ENCODE data around the gene GP1BA. TPM values are rescaled to one million over a fixed set of nuclear protein-coding genes. Genes with fewer than 3 reads are reported as not detected.

Gene GP1BA
- total and polyA plus RNA-seq, 10 of the 15 experiments (the other 5 are each of a cell fraction or from before 2014, with no cell fraction given): 0.04 to 0.67 (median 0.28) TPM; not detected in 1

DNA sequence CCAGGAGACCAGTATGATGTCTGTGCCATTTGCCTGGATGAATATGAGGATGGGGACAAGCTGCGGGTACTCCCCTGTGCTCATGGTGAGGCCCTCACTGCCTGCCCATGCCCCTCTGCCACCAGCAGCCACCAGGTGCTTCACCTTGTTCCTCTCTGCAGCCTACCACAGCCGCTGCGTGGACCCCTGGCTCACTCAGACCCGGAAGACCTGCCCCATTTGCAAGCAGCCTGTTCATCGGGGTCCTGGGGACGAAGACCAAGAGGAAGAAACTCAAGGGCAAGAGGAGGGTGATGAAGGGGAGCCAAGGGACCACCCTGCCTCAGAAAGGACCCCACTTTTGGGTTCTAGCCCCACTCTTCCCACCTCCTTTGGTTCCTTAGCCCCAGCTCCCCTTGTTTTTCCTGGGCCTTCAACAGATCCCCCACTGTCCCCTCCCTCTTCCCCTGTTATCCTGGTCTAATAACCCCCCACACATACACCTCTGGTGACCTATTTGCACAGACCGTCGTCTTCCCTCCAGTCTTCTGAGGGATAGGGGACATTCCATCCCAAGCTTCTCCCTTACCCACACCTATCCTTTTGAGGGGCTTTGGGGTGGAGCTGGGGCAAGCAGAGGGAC lies 12.6 kb downstream of the GP1BA start (continued):
- TF ChIP-seq, protein P1, sequence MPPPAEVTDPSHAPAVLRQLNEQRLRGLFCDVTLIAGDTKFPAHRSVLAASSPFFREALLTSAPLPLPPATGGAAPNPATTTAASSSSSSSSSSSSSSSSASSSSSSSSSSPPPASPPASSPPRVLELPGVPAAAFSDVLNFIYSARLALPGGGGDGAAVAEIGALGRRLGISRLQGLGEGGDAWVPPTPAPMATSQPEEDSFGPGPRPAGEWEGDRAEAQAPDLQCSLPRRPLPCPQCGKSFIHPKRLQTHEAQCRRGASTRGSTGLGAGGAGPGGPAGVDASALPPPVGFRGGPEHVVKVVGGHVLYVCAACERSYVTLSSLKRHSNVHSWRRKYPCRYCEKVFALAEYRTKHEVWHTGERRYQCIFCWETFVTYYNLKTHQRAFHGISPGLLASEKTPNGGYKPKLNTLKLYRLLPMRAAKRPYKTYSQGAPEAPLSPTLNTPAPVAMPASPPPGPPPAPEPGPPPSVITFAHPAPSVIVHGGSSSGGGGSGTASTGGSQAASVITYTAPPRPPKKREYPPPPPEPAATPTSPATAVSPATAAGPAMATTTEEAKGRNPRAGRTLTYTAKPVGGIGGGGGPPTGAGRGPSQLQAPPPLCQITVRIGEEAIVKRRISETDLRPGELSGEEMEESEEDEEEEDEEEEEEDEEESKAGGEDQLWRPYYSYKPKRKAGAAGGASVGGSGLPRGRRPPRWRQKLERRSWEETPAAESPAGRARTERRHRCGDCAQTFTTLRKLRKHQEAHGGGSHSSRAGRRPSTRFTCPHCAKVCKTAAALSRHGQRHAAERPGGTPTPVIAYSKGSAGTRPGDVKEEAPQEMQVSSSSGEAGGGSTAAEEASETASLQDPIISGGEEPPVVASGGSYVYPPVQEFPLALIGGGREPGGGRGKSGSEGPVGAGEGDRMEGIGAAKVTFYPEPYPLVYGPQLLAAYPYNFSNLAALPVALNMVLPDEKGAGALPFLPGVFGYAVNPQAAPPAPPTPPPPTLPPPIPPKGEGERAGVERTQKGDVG (CRISPR knock-in tag; IDR thresholded peaks at IDR 0.05): no peak
- TF ChIP-seq, protein P2, sequence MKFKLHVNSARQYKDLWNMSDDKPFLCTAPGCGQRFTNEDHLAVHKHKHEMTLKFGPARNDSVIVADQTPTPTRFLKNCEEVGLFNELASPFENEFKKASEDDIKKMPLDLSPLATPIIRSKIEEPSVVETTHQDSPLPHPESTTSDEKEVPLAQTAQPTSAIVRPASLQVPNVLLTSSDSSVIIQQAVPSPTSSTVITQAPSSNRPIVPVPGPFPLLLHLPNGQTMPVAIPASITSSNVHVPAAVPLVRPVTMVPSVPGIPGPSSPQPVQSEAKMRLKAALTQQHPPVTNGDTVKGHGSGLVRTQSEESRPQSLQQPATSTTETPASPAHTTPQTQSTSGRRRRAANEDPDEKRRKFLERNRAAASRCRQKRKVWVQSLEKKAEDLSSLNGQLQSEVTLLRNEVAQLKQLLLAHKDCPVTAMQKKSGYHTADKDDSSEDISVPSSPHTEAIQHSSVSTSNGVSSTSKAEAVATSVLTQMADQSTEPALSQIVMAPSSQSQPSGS (IDR thresholded peaks at IDR 0.05; ENCODE audit: low read length): no peak
- TF ChIP-seq EED (IDR thresholded peaks at IDR 0.05; ENCODE audit: low read depth) (no peak), CHD2 (IDR thresholded peaks at IDR 0.05; ENCODE audit: borderline replicate concordance, low read depth, low read length) (0 out of 2 replicates have a peak, but pooled peaks have one; percentile 45), ZNF622 (IDR thresholded peaks at IDR 0.05) (no peak), HDGF (IDR thresholded peaks at IDR 0.05) (no peak), RCOR1 (conservative IDR thresholded peaks at IDR 0.05; ENCODE audit: low read depth, low read length) (0 out of 2 replicates have a peak, but pooled peaks have one; percentile 34), NFYA (IDR thresholded peaks at IDR 0.05; ENCODE audit: borderline replicate concordance, low read depth, low read length) (no peak), TBL1XR1 (IDR thresholded peaks at IDR 0.05; ENCODE audit: low read depth, low read length) (peak; percentile 30; the same call in 1 of the 2 replicates), RBBP5 (conservative IDR thresholded peaks at IDR 0.05) (no peak), ZZZ3 (IDR thresholded peaks at IDR 0.05; ENCODE audit: control insufficient read depth, insufficient read length, low read depth) (no peak), ZNF24 (IDR thresholded peaks at IDR 0.05) (no peak)
- TF ChIP-seq, protein P3, sequence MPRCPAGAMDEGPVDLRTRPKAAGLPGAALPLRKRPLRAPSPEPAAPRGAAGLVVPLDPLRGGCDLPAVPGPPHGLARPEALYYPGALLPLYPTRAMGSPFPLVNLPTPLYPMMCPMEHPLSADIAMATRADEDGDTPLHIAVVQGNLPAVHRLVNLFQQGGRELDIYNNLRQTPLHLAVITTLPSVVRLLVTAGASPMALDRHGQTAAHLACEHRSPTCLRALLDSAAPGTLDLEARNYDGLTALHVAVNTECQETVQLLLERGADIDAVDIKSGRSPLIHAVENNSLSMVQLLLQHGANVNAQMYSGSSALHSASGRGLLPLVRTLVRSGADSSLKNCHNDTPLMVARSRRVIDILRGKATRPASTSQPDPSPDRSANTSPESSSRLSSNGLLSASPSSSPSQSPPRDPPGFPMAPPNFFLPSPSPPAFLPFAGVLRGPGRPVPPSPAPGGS (IDR thresholded peaks at IDR 0.05; ENCODE audit: borderline replicate concordance, insufficient read depth, low read depth, low read length, poor library complexity, severe bottlenecking): peak; percentile 93
- TF ChIP-seq, protein P4, sequence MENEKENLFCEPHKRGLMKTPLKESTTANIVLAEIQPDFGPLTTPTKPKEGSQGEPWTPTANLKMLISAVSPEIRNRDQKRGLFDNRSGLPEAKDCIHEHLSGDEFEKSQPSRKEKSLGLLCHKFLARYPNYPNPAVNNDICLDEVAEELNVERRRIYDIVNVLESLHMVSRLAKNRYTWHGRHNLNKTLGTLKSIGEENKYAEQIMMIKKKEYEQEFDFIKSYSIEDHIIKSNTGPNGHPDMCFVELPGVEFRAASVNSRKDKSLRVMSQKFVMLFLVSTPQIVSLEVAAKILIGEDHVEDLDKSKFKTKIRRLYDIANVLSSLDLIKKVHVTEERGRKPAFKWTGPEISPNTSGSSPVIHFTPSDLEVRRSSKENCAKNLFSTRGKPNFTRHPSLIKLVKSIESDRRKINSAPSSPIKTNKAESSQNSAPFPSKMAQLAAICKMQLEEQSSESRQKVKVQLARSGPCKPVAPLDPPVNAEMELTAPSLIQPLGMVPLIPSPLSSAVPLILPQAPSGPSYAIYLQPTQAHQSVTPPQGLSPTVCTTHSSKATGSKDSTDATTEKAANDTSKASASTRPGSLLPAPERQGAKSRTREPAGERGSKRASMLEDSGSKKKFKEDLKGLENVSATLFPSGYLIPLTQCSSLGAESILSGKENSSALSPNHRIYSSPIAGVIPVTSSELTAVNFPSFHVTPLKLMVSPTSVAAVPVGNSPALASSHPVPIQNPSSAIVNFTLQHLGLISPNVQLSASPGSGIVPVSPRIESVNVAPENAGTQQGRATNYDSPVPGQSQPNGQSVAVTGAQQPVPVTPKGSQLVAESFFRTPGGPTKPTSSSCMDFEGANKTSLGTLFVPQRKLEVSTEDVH (IDR thresholded peaks at IDR 0.05; ENCODE audit: low read depth, partially characterized antibody): no peak
- TF ChIP-seq, protein P5, sequence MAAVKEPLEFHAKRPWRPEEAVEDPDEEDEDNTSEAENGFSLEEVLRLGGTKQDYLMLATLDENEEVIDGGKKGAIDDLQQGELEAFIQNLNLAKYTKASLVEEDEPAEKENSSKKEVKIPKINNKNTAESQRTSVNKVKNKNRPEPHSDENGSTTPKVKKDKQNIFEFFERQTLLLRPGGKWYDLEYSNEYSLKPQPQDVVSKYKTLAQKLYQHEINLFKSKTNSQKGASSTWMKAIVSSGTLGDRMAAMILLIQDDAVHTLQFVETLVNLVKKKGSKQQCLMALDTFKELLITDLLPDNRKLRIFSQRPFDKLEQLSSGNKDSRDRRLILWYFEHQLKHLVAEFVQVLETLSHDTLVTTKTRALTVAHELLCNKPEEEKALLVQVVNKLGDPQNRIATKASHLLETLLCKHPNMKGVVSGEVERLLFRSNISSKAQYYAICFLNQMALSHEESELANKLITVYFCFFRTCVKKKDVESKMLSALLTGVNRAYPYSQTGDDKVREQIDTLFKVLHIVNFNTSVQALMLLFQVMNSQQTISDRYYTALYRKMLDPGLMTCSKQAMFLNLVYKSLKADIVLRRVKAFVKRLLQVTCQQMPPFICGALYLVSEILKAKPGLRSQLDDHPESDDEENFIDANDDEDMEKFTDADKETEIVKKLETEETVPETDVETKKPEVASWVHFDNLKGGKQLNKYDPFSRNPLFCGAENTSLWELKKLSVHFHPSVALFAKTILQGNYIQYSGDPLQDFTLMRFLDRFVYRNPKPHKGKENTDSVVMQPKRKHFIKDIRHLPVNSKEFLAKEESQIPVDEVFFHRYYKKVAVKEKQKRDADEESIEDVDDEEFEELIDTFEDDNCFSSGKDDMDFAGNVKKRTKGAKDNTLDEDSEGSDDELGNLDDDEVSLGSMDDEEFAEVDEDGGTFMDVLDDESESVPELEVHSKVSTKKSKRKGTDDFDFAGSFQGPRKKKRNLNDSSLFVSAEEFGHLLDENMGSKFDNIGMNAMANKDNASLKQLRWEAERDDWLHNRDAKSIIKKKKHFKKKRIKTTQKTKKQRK (IDR thresholded peaks at IDR 0.05; ENCODE audit: low read depth, low read length): peak; percentile 23; the same call in 1 of the 2 replicates
